Measurements from ENCODE around the gene WWP2.

Gene WWP2

GRCh38 chr16:69859105-69859989 lies 97.2 kb downstream of the WWP2 start:
- peak; percentile 50 for DNase-seq (ENCODE audit: low spot score)

GRCh38 chr16:69860233-69861231 lies 98.4 kb downstream of the WWP2 start:
- no peak for DNase-seq (ENCODE audit: low spot score)

GRCh38 chr16:69861292-69862030 lies 99.3 kb downstream of the WWP2 start:
- peak; percentile 67 for DNase-seq (ENCODE audit: low spot score)

GRCh38 chr16:69863401-69864281 lies 101.5 kb downstream of the WWP2 start:
- DNase-seq (ENCODE audit: low spot score), result no peak

- DNase-seq (ENCODE audit: low spot score), result no peak
Measured at GRCh38 chr16:69865701-69866100, 103.6 kb downstream of the WWP2 start.

- DNase-seq (ENCODE audit: low spot score), result no peak
Measured at GRCh38 chr16:69867784-69868560, 105.8 kb downstream of the WWP2 start.

- no peak for DNase-seq (ENCODE audit: low spot score)
Measured at GRCh38 chr16:69870761-69871160, 108.6 kb downstream of the WWP2 start.

- no peak for DNase-seq (ENCODE audit: low spot score)
Measured at GRCh38 chr16:69871708-69872107, 109.6 kb downstream of the WWP2 start.

GRCh38 chr16:69872888-69873287 lies 110.8 kb downstream of the WWP2 start:
- no peak for DNase-seq (ENCODE audit: low spot score)

- no peak for DNase-seq (ENCODE audit: low spot score)
Measured at GRCh38 chr16:69873783-69874182, 111.7 kb downstream of the WWP2 start.

- DNase-seq (ENCODE audit: low spot score), result no peak
Measured at GRCh38 chr16:69874271-69874670, 112.1 kb downstream of the WWP2 start.

GRCh38 chr16:69880640-69881133 lies 118.6 kb downstream of the WWP2 start:
- DNase-seq (ENCODE audit: low spot score), result peak; percentile 53

GRCh38 chr16:69881141-69881540 lies 119.0 kb downstream of the WWP2 start:
- DNase-seq (ENCODE audit: low spot score), result no peak

GRCh38 chr16:69883744-69884143 lies 121.6 kb downstream of the WWP2 start:
- no peak for DNase-seq (ENCODE audit: low spot score)

GRCh38 chr16:69885722-69886121 lies 123.6 kb downstream of the WWP2 start:
- DNase-seq (ENCODE audit: low spot score), result no peak

- no peak for DNase-seq (ENCODE audit: low spot score)
Measured at GRCh38 chr16:69886726-69887125, 124.6 kb downstream of the WWP2 start.

GRCh38 chr16:69888005-69888590 lies 126.0 kb downstream of the WWP2 start:
- DNase-seq (ENCODE audit: low spot score), result no peak

GRCh38 chr16:69889295-69889964 lies 127.3 kb downstream of the WWP2 start:
- no peak for DNase-seq (ENCODE audit: low spot score)

Measured in putamen (tissue), 1 donor.